GM12892 (cell line): Measurements from ENCODE around the gene C12orf57.

ENCODE experiments used
- POLR2A ChIP-seq: IDR thresholded peaks from 2 replicates; pipeline ENCODE4 v1.6.1; 2011; ENCODE audit warnings: low read depth, low read length, control low read depth
- POLR2AphosphoS5 ChIP-seq: IDR thresholded peaks from 2 replicates; pipeline ENCODE4 v1.6.1; 2011; ENCODE audit warnings: low read depth, low read length, control low read depth

DNA sequence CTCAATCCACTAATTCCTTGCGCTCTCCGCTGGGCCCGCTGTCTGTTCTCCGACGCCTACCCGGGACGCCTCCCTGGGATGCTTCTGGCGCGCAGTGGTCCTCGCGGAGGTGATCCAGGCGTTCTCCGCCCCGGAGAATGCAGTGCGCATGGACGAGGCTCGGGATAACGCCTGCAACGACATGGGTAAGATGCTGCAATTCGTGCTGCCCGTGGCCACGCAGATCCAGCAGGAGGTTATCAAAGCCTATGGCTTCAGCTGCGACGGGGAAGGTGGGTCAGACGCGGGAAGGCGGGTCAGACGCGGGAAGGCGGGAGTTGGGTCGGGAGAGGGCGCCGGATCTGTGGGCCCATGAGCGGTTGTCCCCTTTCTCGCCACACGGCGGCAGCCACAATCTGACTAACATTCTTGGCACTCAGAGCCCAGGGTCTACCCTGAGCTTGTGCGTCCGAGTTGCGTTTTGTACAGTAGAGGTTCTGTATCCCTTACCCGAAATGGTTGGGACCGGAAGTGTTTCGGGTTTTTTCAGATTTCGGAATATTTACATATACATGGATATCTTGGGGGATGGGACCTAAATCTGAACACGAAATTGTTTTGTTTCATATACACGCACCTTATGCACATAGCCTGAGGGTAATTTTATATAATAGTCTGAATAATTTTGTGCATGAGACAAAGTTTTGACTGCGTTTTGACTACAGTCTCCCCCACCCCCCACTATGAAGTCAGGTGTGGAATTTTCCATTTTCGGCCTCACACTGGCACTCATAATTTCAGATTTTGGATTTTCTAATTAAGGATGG lies 762 bp downstream of the C12orf57 start:
- TF ChIP-seq POLR2A (no peak; the same call in 1 of the 2 replicates), POLR2AphosphoS5 (no peak)
